KMS-11 (cell line): ENCODE data around the gene CANT1.
A peak's percentile ranks its signal among the peaks of the same experiment; 100 is the strongest.

Source experiments
- H2AFZ ChIP-seq: fragments of 200-600 bp; sonication (generic); 2 replicates; pipeline ENCODE4 v1.6.1; 2016; ENCODE audit warnings: antibody characterized with exemption, mixed run types, low read depth
- H3K27ac ChIP-seq: fragments of 200-600 bp; sonication (generic); 2 replicates; pipeline ENCODE4 v1.6.1; 2016; ENCODE audit warnings: mild to moderate bottlenecking, mixed run types
- H3K27me3 ChIP-seq: fragments of 200-600 bp; sonication (generic); 2 replicates; pipeline ENCODE4 v1.6.1; 2017; ENCODE audit warnings: mild to moderate bottlenecking, low read depth, mixed run types, moderate library complexity; ENCODE audit not compliant: insufficient read depth
- H3K36me3 ChIP-seq: fragments of 200-600 bp; sonication (generic); 2 replicates; pipeline ENCODE4 v1.6.1; 2017; ENCODE audit warnings: mild to moderate bottlenecking, mixed run types; ENCODE audit not compliant: insufficient read depth
- H3K4me1 ChIP-seq: fragments of 200-600 bp; sonication (generic); 2 replicates; pipeline ENCODE4 v1.6.1; 2016; ENCODE audit warnings: mild to moderate bottlenecking, low read depth, mixed run types; ENCODE audit not compliant: poor library complexity, severe bottlenecking
- H3K4me2 ChIP-seq: fragments of 200-600 bp; sonication (generic); 2 replicates; pipeline ENCODE4 v1.7.0; 2016; ENCODE audit warnings: mild to moderate bottlenecking, mixed run types
- H3K4me3 ChIP-seq: fragments of 200-600 bp; sonication (generic); IDR thresholded peaks from 2 replicates; pipeline ENCODE4 v1.6.1; 2017; ENCODE audit warnings: low read depth, low read length, mixed read lengths; ENCODE audit not compliant: insufficient read depth
- H3K79me2 ChIP-seq: fragments of 200-600 bp; sonication (generic); 2 replicates; pipeline ENCODE4 v1.6.1; 2016; ENCODE audit warnings: low read depth, mixed run types; ENCODE audit not compliant: insufficient read depth
- H3K9ac ChIP-seq: fragments of 200-600 bp; sonication (generic); 2 replicates; pipeline ENCODE4 v1.6.1; 2016; ENCODE audit warnings: mild to moderate bottlenecking, mixed run types
- H4K20me1 ChIP-seq: fragments of 200-600 bp; sonication (generic); 2 replicates; pipeline ENCODE4 v1.6.1; 2016; ENCODE audit warnings: mild to moderate bottlenecking, mixed run types; ENCODE audit not compliant: insufficient read depth
- CTCF ChIP-seq: fragments of 200-600 bp; sonication (generic); conservative IDR thresholded peaks from 2 replicates; pipeline ENCODE4 v1.6.1; 2017; ENCODE audit warnings: low read depth, mild to moderate bottlenecking, antibody characterized with exemption, low read length, moderate library complexity, mixed read lengths

CANT1 gene

GRCh38 chr17:78988152-78988551, 21.4 kb downstream of the CANT1 start:
- TF ChIP-seq CTCF, result no peak
- Histone ChIP-seq H3K4me3 (no peak overlapping the region), H3K9ac (no peak overlapping the region), H3K79me2 (no peaks in the 10 kb centered on the region), H3K27ac (no peak overlapping the region), H3K36me3 (no peaks in the 10 kb centered on the region), H3K4me2 (no peak overlapping the region), H3K4me1 (peaks cover 18% of the 10 kb centered on the region), H4K20me1 (no peaks in the 10 kb centered on the region), H3K27me3 (no peaks in the 10 kb centered on the region), H2AFZ (no peak overlapping the region)

- no peak overlapping the region for H3K27ac ChIP-seq
- TF ChIP-seq CTCF, result no peak
- H2AFZ ChIP-seq, result no peak overlapping the region
- no peaks in the 10 kb centered on the region for H3K79me2 ChIP-seq
- no peak overlapping the region for H3K4me2 ChIP-seq
- H3K4me1 ChIP-seq, result peaks cover 18% of the 10 kb centered on the region
- H3K27me3 ChIP-seq, result no peaks in the 10 kb centered on the region
- H3K36me3 ChIP-seq, result no peaks in the 10 kb centered on the region
- H4K20me1 ChIP-seq, result no peaks in the 10 kb centered on the region
- H3K4me3 ChIP-seq, result no peak overlapping the region
- no peak overlapping the region for H3K9ac ChIP-seq
Measured at GRCh38 chr17:78986649-78987328, 22.8 kb downstream of the CANT1 start.

- Histone ChIP-seq H2AFZ (no peak overlapping the region), H4K20me1 (no peaks in the 10 kb centered on the region), H3K4me2 (peak overlapping the region; percentile 32; the same call in 1 of the 2 replicates), H3K4me1 (peaks cover 18% of the 10 kb centered on the region), H3K79me2 (no peaks in the 10 kb centered on the region), H3K4me3 (no peak overlapping the region), H3K9ac (no peak overlapping the region), H3K27ac (no peak overlapping the region), H3K36me3 (no peaks in the 10 kb centered on the region), H3K27me3 (no peaks in the 10 kb centered on the region)
- TF ChIP-seq CTCF, result no peak; the same call in 1 of the 2 replicates
Measured at GRCh38 chr17:78986048-78986648, 23.4 kb downstream of the CANT1 start.

GRCh38 chr17:78985395-78985794, 24.2 kb downstream of the CANT1 start:
- Histone ChIP-seq H3K9ac (no peak overlapping the region), H4K20me1 (no peaks in the 10 kb centered on the region), H3K27me3 (no peaks in the 10 kb centered on the region), H3K4me3 (no peak overlapping the region), H3K4me2 (peak overlapping the region; percentile 32; the same call in 1 of the 2 replicates), H3K36me3 (no peaks in the 10 kb centered on the region), H2AFZ (no peak overlapping the region), H3K79me2 (no peaks in the 10 kb centered on the region), H3K4me1 (peaks cover 18% of the 10 kb centered on the region), H3K27ac (no peak overlapping the region)
- TF ChIP-seq CTCF, result no peak
